ENCODE results near the gene NGFR. TPM values are rescaled to one million over a fixed set of nuclear protein-coding genes. Genes with fewer than 3 reads are reported as not detected.

Gene NGFR
- total and polyA plus RNA-seq, 9 of the 15 experiments (the other 6 are each of a cell fraction or from before 2014, with no cell fraction given), result 0.07 to 0.23 (median 0.13) TPM; not detected in 4

DNA sequence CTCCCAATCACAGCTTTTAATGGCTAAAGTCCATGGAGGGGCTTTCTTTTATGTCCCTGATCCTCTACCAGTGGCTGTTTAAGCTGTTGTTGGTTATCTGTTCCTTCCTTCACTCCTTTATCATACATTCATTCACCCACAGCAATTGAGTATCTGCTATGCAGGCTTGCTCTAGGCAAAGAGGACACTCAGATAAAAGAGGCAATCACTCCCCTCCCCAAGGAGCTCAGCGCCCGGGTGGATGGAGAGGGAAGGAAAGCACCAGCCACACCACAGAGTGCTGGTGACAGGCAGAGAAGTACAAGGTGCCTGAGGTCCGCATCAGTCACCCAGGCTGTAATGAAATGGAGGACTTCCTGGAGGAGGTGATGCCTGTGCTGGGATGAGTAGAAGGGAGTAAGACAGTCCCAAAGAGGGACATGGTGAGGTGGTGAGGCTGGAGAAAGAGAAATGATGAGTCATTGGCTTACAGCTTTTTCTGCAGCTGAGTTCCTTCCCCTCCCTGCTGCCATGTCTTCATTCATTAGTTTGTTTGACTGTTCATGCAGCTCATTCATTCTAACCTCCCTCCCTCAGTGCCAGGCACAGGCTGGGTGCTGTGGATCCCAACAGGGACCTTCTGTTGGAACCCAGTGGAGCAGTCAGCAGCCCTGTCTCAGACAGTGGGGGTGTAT lies 12.8 kb upstream of the NGFR start (continued):
- TF ChIP-seq, protein P1, sequence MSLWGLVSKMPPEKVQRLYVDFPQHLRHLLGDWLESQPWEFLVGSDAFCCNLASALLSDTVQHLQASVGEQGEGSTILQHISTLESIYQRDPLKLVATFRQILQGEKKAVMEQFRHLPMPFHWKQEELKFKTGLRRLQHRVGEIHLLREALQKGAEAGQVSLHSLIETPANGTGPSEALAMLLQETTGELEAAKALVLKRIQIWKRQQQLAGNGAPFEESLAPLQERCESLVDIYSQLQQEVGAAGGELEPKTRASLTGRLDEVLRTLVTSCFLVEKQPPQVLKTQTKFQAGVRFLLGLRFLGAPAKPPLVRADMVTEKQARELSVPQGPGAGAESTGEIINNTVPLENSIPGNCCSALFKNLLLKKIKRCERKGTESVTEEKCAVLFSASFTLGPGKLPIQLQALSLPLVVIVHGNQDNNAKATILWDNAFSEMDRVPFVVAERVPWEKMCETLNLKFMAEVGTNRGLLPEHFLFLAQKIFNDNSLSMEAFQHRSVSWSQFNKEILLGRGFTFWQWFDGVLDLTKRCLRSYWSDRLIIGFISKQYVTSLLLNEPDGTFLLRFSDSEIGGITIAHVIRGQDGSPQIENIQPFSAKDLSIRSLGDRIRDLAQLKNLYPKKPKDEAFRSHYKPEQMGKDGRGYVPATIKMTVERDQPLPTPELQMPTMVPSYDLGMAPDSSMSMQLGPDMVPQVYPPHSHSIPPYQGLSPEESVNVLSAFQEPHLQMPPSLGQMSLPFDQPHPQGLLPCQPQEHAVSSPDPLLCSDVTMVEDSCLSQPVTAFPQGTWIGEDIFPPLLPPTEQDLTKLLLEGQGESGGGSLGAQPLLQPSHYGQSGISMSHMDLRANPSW (CRISPR knock-in tag; IDR thresholded peaks at IDR 0.05), result no peak
- TF ChIP-seq NFE2 (IDR thresholded peaks at IDR 0.05; ENCODE audit: low read depth) (peak; percentile 89), BRF1 (IDR thresholded peaks at IDR 0.05; ENCODE audit: borderline replicate concordance, extremely low read depth, insufficient read length) (no peak), HNRNPUL1 (IDR thresholded peaks at IDR 0.05; ENCODE audit: low read length) (no peak), JUNB (CRISPR knock-in tag; conservative IDR thresholded peaks at IDR 0.05) (no peak), ZNF764 (CRISPR knock-in tag; IDR thresholded peaks at IDR 0.05; ENCODE audit: low read depth) (no peak), MAFF (IDR thresholded peaks at IDR 0.05; ENCODE audit: low read length) (peak; percentile 78), MAFK (IDR thresholded peaks at IDR 0.05; ENCODE audit: low read length) (peak; percentile 71; the same call in 1 of the 2 replicates), ZNF586 (CRISPR knock-in tag; conservative IDR thresholded peaks at IDR 0.05) (no peak), MTF1 (CRISPR knock-in tag; IDR thresholded peaks at IDR 0.05; ENCODE audit: borderline replicate concordance) (no peak), NR2C2 (CRISPR knock-in tag; IDR thresholded peaks at IDR 0.05) (no peak), NR2C2 (tag; IDR thresholded peaks at IDR 0.05) (no peak), ILF3 (IDR thresholded peaks at IDR 0.05; ENCODE audit: borderline replicate concordance) (no peak), EWSR1 (IDR thresholded peaks at IDR 0.05; ENCODE audit: borderline replicate concordance, low read depth, partially characterized antibody) (no peak), ZNF76 (CRISPR knock-in tag; IDR thresholded peaks at IDR 0.05; ENCODE audit: borderline replicate concordance) (no peak), NFE2L1 (tag; IDR thresholded peaks at IDR 0.05; ENCODE audit: borderline replicate concordance, low read depth) (peak; percentile 81), ZNF445 (CRISPR knock-in tag; IDR thresholded peaks at IDR 0.05; ENCODE audit: low read depth) (no peak), FOXO4 (CRISPR knock-in tag; IDR thresholded peaks at IDR 0.05) (no peak), CXXC5 (CRISPR knock-in tag; IDR thresholded peaks at IDR 0.05) (no peak), GATAD2A (IDR thresholded peaks at IDR 0.05) (no peak)
- TF ChIP-seq, protein P2, sequence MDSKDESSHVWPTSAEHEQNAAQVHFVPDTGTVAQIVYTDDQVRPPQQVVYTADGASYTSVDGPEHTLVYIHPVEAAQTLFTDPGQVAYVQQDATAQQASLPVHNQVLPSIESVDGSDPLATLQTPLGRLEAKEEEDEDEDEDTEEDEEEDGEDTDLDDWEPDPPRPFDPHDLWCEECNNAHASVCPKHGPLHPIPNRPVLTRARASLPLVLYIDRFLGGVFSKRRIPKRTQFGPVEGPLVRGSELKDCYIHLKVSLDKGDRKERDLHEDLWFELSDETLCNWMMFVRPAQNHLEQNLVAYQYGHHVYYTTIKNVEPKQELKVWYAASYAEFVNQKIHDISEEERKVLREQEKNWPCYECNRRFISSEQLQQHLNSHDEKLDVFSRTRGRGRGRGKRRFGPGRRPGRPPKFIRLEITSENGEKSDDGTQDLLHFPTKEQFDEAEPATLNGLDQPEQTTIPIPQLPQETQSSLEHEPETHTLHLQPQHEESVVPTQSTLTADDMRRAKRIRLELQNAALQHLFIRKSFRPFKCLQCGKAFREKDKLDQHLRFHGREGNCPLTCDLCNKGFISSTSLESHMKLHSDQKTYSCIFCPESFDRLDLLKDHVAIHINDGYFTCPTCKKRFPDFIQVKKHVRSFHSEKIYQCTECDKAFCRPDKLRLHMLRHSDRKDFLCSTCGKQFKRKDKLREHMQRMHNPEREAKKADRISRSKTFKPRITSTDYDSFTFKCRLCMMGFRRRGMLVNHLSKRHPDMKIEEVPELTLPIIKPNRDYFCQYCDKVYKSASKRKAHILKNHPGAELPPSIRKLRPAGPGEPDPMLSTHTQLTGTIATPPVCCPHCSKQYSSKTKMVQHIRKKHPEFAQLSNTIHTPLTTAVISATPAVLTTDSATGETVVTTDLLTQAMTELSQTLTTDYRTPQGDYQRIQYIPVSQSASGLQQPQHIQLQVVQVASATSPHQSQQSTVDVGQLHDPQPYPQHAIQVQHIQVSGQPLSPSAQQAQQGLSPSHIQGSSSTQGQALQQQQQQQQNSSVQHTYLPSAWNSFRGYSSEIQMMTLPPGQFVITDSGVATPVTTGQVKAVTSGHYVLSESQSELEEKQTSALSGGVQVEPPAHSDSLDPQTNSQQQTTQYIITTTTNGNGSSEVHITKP (IDR thresholded peaks at IDR 0.05; ENCODE audit: partially characterized antibody), result no peak
